K562 (cell line): ENCODE results near the gene UNC5C. TPM values are rescaled to one million over a fixed set of nuclear protein-coding genes. Genes with fewer than 3 reads are reported as not detected.

Source experiments
- ATAC-seq: fragments of 200-7000 bp; cut with Tn5 transposase; 3 replicates; pipeline ENCODE4 v1.9.1; 2020; ENCODE audit warnings: moderate library complexity
- BruUV-seq: library from RNA; stranded (reverse); fragments of 400-500 nt; replicated peaks from 2 replicates; lab custom pipeline; 2021; lab: Mats Ljungman, UMichigan
- CTCF ChIA-PET: fragments of 300-600 bp; formaldehyde crosslinking; extraction: SDS; loops from one replicate; lab custom pipeline; 2021; ENCODE audit warnings: low intra/inter-chr PET ratio; lab: Yijun Ruan, JAX
- POLR2A ChIA-PET: fragments of 300-600, 350-650 bp; sonication (Branson Sonifier 250); formaldehyde crosslinking; extraction: SDS; loops from one replicate; lab custom pipeline; 2021; ENCODE audit warnings: antibody characterized with exemption, inconsistent platforms; lab: Yijun Ruan, JAX
- DNase-seq, 4 experiments: peaks; one replicate each; pipeline versions ENCODE4 v3.0.0 to v3.0.0-alpha.2; 2011 to 2018; ENCODE audit warnings: low spot score in 3 of 4, mixed read lengths in 3 of 4; ENCODE audit errors: extremely low read depth in 1 of 4
- FAIRE-seq: peaks from 2 replicates; lab custom pipeline; 2011; peaks lifted over from hg19 to GRCh38; lab: Jason Lieb, UNC
- H2AFZ ChIP-seq: 2 replicates; pipeline ENCODE4 v1.6.0; 2011; ENCODE audit warnings: low read depth, low read length, control low read depth, inconsistent platforms
- H3K27ac ChIP-seq: fragments of 200-600 bp; 3 replicates; pipeline ENCODE4 v1.8.0; 2011; ENCODE audit warnings: low read depth, mild to moderate bottlenecking, control low read depth, inconsistent platforms, low read length, moderate library complexity, mixed read lengths; ENCODE audit errors: extremely low read depth
- H3K27me3 ChIP-seq, 2 experiments: fragments of 300-600 bp in 1 of 2; 2 replicates in 1 of 2; 3 replicates in 1 of 2; pipeline versions ENCODE4 v1.6.0 to v1.8.0; 2011; ENCODE audit warnings: inconsistent platforms in 2 of 2, low read length in 2 of 2, mild to moderate bottlenecking in 1 of 2, mixed read lengths in 1 of 2, moderate library complexity in 1 of 2; ENCODE audit not compliant: control insufficient read depth in 2 of 2, insufficient read depth in 2 of 2
- H3K36me3 ChIP-seq: fragments of 300-600 bp; 3 replicates; pipeline ENCODE4 v1.8.0; 2011; ENCODE audit warnings: mild to moderate bottlenecking, low read length, inconsistent platforms; ENCODE audit not compliant: control insufficient read depth, insufficient read depth
- H3K4me1 ChIP-seq, 2 experiments: fragments of 200-600 bp in 1 of 2; replicated peaks in 1 of 2; 2 replicates in 1 of 2; 3 replicates in 1 of 2; pipeline versions ENCODE4 v1.5.1 to v1.8.0; 2011; ENCODE audit warnings: inconsistent platforms in 2 of 2, low read length in 2 of 2, mild to moderate bottlenecking in 1 of 2, mixed read lengths in 1 of 2, moderate library complexity in 1 of 2; ENCODE audit not compliant: control insufficient read depth in 2 of 2, insufficient read depth in 2 of 2
- H3K4me2 ChIP-seq: 2 replicates; pipeline ENCODE4 v1.6.1; 2011; ENCODE audit warnings: low read length, control low read depth, inconsistent platforms, mixed read lengths; ENCODE audit not compliant: insufficient read depth
- H3K4me3 ChIP-seq: fragments of 200-600 bp; sonication (generic), shearing (Covaris generic); 2 replicates; pipeline ENCODE4 v1.5.1; 2016; ENCODE audit warnings: control low read depth, inconsistent platforms
- H3K79me2 ChIP-seq: fragments of 200-600 bp; 3 replicates; pipeline ENCODE4 v1.8.0; 2011; ENCODE audit warnings: low read length, inconsistent platforms; ENCODE audit not compliant: control insufficient read depth, insufficient read depth
- H3K9ac ChIP-seq, 2 experiments: 2 replicates each; pipeline versions ENCODE4 v1.6.0 to v1.6.1; 2011; ENCODE audit warnings: low read depth in 2 of 2, low read length in 2 of 2, control low read depth in 1 of 2, inconsistent platforms in 1 of 2, mild to moderate bottlenecking in 1 of 2, mixed read lengths in 1 of 2; ENCODE audit not compliant: insufficient read depth in 1 of 2
- H3K9me1 ChIP-seq: one replicate; pipeline ENCODE4 v1.6.0; 2011; ENCODE audit warnings: inconsistent platforms, mild to moderate bottlenecking, low read length, moderate library complexity; ENCODE audit not compliant: control insufficient read depth, insufficient read depth
- H3K9me3 ChIP-seq: replicated peaks from 2 replicates; pipeline ENCODE4 v1.5.1; 2011; ENCODE audit warnings: low read depth, low read length, inconsistent platforms; ENCODE audit not compliant: control insufficient read depth, insufficient read depth
- H4K20me1 ChIP-seq: replicated peaks from 2 replicates; pipeline ENCODE4 v1.6.1; 2011; ENCODE audit warnings: low read length, inconsistent platforms, mixed read lengths; ENCODE audit not compliant: control insufficient read depth, insufficient read depth
- ATF7 ChIP-seq: fragments of 450-650 bp; IDR thresholded peaks from 2 replicates; pipeline ENCODE4 v1.7.1; 2014; ENCODE audit warnings: mild to moderate bottlenecking, moderate library complexity
- CBFA2T3 ChIP-seq: fragments of 450-650 bp; IDR thresholded peaks from 2 replicates; pipeline ENCODE4 v1.6.1; 2017
- KDM2B ChIP-seq: fragments of 250-450 bp; sonication (Bioruptor Pico); IDR thresholded peaks from 2 replicates; pipeline ENCODE4 v1.8.0; 2021; ENCODE audit warnings: mild to moderate bottlenecking, moderate library complexity
- MAFK ChIP-seq: IDR thresholded peaks from 2 replicates; pipeline ENCODE4 v1.6.1; 2011; ENCODE audit warnings: low read length, improper control_type of control experiment
- MAZ ChIP-seq, 2 experiments: fragments of 450-650 bp in 1 of 2; sonication (generic) in 1 of 2; formaldehyde crosslinking; IDR thresholded peaks in 1 of 2; conservative IDR thresholded peaks in 1 of 2; 2 replicates each; pipeline versions ENCODE4 v1.4.0 to v1.5.0; 2020; ENCODE audit warnings: mild to moderate bottlenecking in 1 of 2, missing genetic modification reagents in 1 of 2
- MIER1 ChIP-seq: fragments of 450-650 bp; IDR thresholded peaks from 2 replicates; pipeline ENCODE4 v1.6.1; 2016; ENCODE audit warnings: antibody characterized with exemption, mild to moderate bottlenecking, low read depth
- NCOA1 ChIP-seq: fragments of 450-650 bp; IDR thresholded peaks from 2 replicates; pipeline ENCODE4 v1.6.1; 2016; ENCODE audit warnings: low read depth
- POLR2AphosphoS5 ChIP-seq: IDR thresholded peaks from 2 replicates; pipeline ENCODE4 v1.6.1; 2011; ENCODE audit warnings: mild to moderate bottlenecking, low read depth, low read length, moderate library complexity; ENCODE audit not compliant: control insufficient read depth, insufficient read depth
- RBBP5 ChIP-seq: fragments of 200-600 bp; sonication (generic); IDR thresholded peaks from 2 replicates; pipeline ENCODE4 v1.6.1; 2012; ENCODE audit warnings: borderline replicate concordance, mild to moderate bottlenecking, low read length, control low read depth, inconsistent platforms; ENCODE audit not compliant: insufficient read depth, poor library complexity, severe bottlenecking
- TAF9B ChIP-seq: fragments of 450-650 bp; IDR thresholded peaks from 2 replicates; pipeline ENCODE4 v1.6.1; 2018; ENCODE audit warnings: mild to moderate bottlenecking; ENCODE audit not compliant: partially characterized antibody
- TAL1 ChIP-seq: fragments of 450-650 bp; IDR thresholded peaks from 2 replicates; pipeline ENCODE4 v1.6.1; 2016; ENCODE audit warnings: mild to moderate bottlenecking
- U2AF2 ChIP-seq: fragments of 200-400 bp; formaldehyde crosslinking; optimal IDR thresholded peaks from 2 replicates; pipeline ENCODE3; 2017; ENCODE audit warnings: low read depth, mild to moderate bottlenecking, low read length
- XRCC4 ChIP-seq: IDR thresholded peaks from one replicate; pipeline ENCODE4 v1.6.1; 2011; ENCODE audit not compliant: insufficient read depth, insufficient read length; ENCODE audit errors: extremely low read depth
- ZEB2 ChIP-seq: fragments of 450-650 bp; IDR thresholded peaks from 2 replicates; pipeline ENCODE4 v1.6.1; 2016
- ZNF3 ChIP-seq: fragments of 250-450 bp; sonication (Bioruptor Pico); IDR thresholded peaks from 2 replicates; pipeline ENCODE4 v1.5.0; 2021; ENCODE audit warnings: mild to moderate bottlenecking, moderate library complexity
- ZNF561 ChIP-seq: fragments of 450-650 bp; formaldehyde crosslinking; conservative IDR thresholded peaks from 2 replicates; pipeline ENCODE4 v1.4.0; 2020; ENCODE audit warnings: mild to moderate bottlenecking, moderate library complexity
- ZNF79 ChIP-seq: fragments of 250-450 bp; sonication (Bioruptor Pico); IDR thresholded peaks from 2 replicates; pipeline ENCODE4 v1.4.0; 2020; ENCODE audit warnings: low read depth, mild to moderate bottlenecking, moderate library complexity
- WGBS: fragments of 100-300 bp; shearing (Covaris generic); methylation state at CpG from one replicate; pipeline ENCODE4 v1.1.6; 2016; ENCODE audit warnings: low coverage, mixed read lengths; ENCODE audit not compliant: insufficient coverage; ENCODE audit errors: missing lambda C conversion rate; 5-methylcytosine and 5-hydroxymethylcytosine counted together
- in situ Hi-C: fragments of 300-500 bp; cut with MboI; formaldehyde crosslinking; loops from 4 replicates; pipeline ENCODE4 v1.15.0; 2018; ENCODE audit warnings: inconsistent platforms, mixed read lengths
- intact Hi-C: fragments of 100-400 bp; cut with micrococcal nuclease; formaldehyde crosslinking; loops from 2 replicates; pipeline ENCODE4 v1.14.2; 2022
- polyA plus RNA-seq, 8 experiments: library from polyadenylated mRNA; depleted of rRNA in 4 of 8; stranded (reverse) in 5 of 8; unstranded in 3 of 8; fragments of >200 nt; fragmentation: Nextera tagmentation in 2 of 8; fragmentation: Illumina TruSeq in 1 of 8; extraction: Ambion mirVana in 2 of 8; extraction: Trizol in 1 of 8; gene quantifications; 2 replicates each; pipeline versions ENCODE4 v1.2.1 to v1.2.3, GENCODE V29; 2011 to 2014; ENCODE audit warnings: inconsistent platforms in 1 of 8, missing spikeins in 1 of 8
- total RNA-seq, 7 experiments: library from RNA; depleted of rRNA in 6 of 7; stranded (reverse); fragments of >200 nt in 6 of 7; fragmentation: Illumina TruSeq in 2 of 7; extraction: Trizol in 2 of 7; gene quantifications; 2 replicates each; pipeline versions ENCODE4 v1.2.1 to v1.2.3, GENCODE V29; 2011 to 2021; ENCODE audit warnings: low replicate concordance in 1 of 7
- TF ChIP-seq, protein P1 (sequence below), 3 experiments: fragments of 200-800 bp in 1 of 3; sonication (Bioruptor generic) in 1 of 3; sonication (generic) in 1 of 3; formaldehyde crosslinking in 1 of 3; IDR thresholded peaks; 2 replicates each; pipeline versions ENCODE4 v1.6.1 to v1.8.0; 2016 to 2022; ENCODE audit warnings: mild to moderate bottlenecking in 2 of 3, missing compliant biosample characterization in 2 of 3, missing genetic modification characterization in 2 of 3, missing genetic modification reagents in 1 of 3
- TF ChIP-seq, protein P2 (sequence below), 2 experiments: fragments of 450-650 bp in 1 of 2; sonication (generic) in 1 of 2; formaldehyde crosslinking in 1 of 2; IDR thresholded peaks in 1 of 2; conservative IDR thresholded peaks in 1 of 2; 2 replicates each; pipeline versions ENCODE4 v1.6.1 to v1.8.1; 2016 to 2023; ENCODE audit warnings: mild to moderate bottlenecking in 2 of 2, moderate library complexity in 2 of 2, inconsistent platforms in 1 of 2, missing genetic modification reagents in 1 of 2
- TF ChIP-seq, protein P3 (sequence below): fragments of 450-650 bp; IDR thresholded peaks from 2 replicates; pipeline ENCODE4 v1.6.1; 2016

The UNC5C gene
- total and polyA plus RNA-seq, 9 of the 15 experiments (the other 6 are each of a cell fraction or from before 2014, with no cell fraction given), result under 0.01 to 0.10 (median 0.03) TPM; not detected in 1

GRCh38 chr4:95283320-95283719 lies 265.5 kb downstream of the UNC5C start (continued):
- TF ChIP-seq, protein P1, sequence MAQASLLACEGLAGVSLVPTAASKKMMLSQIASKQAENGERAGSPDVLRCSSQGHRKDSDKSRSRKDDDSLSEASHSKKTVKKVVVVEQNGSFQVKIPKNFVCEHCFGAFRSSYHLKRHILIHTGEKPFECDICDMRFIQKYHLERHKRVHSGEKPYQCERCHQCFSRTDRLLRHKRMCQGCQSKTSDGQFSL (CRISPR knock-in tag; IDR thresholded peaks at IDR 0.05), result no peak
- TF ChIP-seq, protein P1 (tag; IDR thresholded peaks at IDR 0.05), result no peak

- no peaks in the 10 kb centered on the region for H3K9me1 ChIP-seq
- in situ Hi-C loops, result no loop called here
- no peaks in the 10 kb centered on the region for H3K9me3 ChIP-seq
- TF ChIP-seq U2AF2 (no peak), MAZ (CRISPR knock-in tag; conservative IDR thresholded peaks at IDR 0.05 in 1 of 2, IDR thresholded peaks at IDR 0.05 in 1 of 2) (no peak), TAF9B (no peak), TAL1 (no peak), CBFA2T3 (no peak), ZNF561 (CRISPR knock-in tag) (no peak), RBBP5 (no peak), POLR2AphosphoS5 (no peak), MIER1 (no peak), ZNF79 (no peak), NCOA1 (no peak), ZEB2 (no peak), ZNF3 (CRISPR knock-in tag) (no peak), XRCC4 (no peak), KDM2B (CRISPR knock-in tag) (no peak), ATF7 (no peak), MAFK (no peak)
- TF ChIP-seq, protein P2, sequence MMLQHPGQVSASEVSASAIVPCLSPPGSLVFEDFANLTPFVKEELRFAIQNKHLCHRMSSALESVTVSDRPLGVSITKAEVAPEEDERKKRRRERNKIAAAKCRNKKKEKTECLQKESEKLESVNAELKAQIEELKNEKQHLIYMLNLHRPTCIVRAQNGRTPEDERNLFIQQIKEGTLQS (IDR thresholded peaks at IDR 0.05), result no peak
- TF ChIP-seq, protein P2 (CRISPR knock-in tag; conservative IDR thresholded peaks at IDR 0.05), result no peak
- TF ChIP-seq, protein P3, sequence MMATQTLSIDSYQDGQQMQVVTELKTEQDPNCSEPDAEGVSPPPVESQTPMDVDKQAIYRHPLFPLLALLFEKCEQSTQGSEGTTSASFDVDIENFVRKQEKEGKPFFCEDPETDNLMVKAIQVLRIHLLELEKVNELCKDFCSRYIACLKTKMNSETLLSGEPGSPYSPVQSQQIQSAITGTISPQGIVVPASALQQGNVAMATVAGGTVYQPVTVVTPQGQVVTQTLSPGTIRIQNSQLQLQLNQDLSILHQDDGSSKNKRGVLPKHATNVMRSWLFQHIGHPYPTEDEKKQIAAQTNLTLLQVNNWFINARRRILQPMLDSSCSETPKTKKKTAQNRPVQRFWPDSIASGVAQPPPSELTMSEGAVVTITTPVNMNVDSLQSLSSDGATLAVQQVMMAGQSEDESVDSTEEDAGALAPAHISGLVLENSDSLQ, result no peak
- no peak overlapping the region for H3K27ac ChIP-seq
- H3K79me2 ChIP-seq, result no peaks in the 10 kb centered on the region
- H3K4me3 ChIP-seq, result no peak overlapping the region
- no TSS peak for BruUV-seq
- no peaks in the 10 kb centered on the region for H4K20me1 ChIP-seq
- ChIA-PET POLR2A (interaction anchor here (0.5 to 1.0 kb wide), 3 partner anchors 16 to 46 kb away, joined by 3 to 4 read pairs (median 3); no protein-coding TSS in a partner anchor), CTCF (no interaction called here)
- intact Hi-C loops, result no loop called here
- DNase-seq (no peak), ATAC-seq (no peak), FAIRE-seq (no peak)
- peaks cover 0 to 8% of the 10 kb centered on the region in 2 experiments; a peak in 3 of 5 replicates for H3K4me1 ChIP-seq
- H3K4me2 ChIP-seq, result no peak overlapping the region
- H3K9ac ChIP-seq, result no peak overlapping the region
- 0 out of 2 replicates have a peak overlapping the region, but pooled peaks have one; percentile 37 for H2AFZ ChIP-seq
- 32% methylated on average over 3 of the region's 3 CpGs for WGBS
- H3K36me3 ChIP-seq, result no peaks in the 10 kb centered on the region
- no peaks in the 10 kb centered on the region for H3K27me3 ChIP-seq
Measured at GRCh38 chr4:95272797-95273196, 276.0 kb downstream of the UNC5C start.
